NCI-H526 treated with DMSO at 0.1 percent for 48 hours (cell line): ENCODE measurements around the gene PROX1.

Experiments used
- DNase-seq: peaks from one replicate; lab custom pipeline; 2025; lab: John Stamatoyannopoulos, UW

PROX1 gene

GRCh38 chr1:213980906-213981305, 6.9 kb upstream of the PROX1 start:
- DNase-seq = no peak

DNA sequence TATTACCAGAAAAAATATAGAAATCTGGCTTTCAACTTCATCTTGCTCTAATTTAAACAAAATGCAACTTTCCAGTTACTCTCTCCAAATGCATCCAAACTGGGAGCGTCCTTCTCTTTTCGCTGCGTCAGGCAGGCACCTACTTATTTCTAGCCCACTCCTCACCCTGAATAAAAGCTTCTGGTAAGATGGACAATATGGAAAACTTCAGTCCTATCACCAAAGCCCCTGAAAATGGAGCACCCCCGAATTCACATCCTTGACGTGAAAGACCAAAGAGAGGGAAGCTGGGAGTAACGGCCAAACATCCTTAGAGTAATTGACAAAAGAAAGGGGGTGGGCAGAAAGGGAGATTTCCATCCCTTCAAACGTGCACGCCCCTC, 5.5 kb upstream of the PROX1 start:
- no peak for DNase-seq

- peak; percentile 21 for DNase-seq
Measured at GRCh38 chr1:213982672-213983492, 4.9 kb upstream of the PROX1 start.

DNA sequence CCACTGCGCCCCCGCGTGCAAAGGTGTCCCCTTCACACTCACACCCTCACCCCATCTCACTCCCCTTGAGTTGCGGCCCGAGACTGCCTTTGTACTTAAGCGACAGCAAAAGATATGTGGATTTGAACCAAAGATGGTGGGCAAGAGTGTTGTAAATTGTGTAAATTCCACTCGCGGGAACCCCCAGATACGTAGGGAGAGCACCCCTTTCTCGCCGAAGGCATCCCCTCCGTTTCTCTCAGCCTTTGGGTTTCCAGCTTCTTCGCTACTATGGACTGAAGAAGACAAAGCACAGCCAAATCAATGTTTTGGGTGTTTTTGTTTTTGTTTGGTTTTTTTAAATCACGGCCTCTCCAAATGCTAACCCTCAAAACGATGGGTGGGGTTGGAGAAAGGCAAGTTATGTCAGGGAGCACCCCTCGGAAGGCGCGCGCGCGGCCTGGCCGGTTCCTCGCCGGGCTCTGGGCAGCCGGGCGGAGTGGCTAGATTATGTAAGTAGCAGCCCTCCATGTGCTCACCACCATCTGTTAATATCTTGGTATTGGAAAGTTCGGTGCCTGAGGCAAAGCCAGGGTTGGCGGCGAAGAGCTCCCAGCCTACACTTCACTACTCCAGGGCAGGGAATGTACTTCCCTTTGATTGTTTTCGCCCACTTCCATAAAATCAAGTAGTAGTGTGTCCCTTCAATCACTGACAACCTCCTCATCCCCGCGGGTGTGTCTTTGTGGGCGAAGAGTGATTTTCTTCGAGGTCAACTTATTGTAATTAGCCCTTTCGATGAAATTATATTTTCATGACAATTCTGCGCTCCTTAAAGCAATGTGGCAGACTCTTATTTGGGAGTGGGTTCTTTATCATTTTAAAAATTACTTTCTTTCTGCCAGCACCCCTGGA, 4.0 kb upstream of the PROX1 start:
- no peak for DNase-seq

DNA sequence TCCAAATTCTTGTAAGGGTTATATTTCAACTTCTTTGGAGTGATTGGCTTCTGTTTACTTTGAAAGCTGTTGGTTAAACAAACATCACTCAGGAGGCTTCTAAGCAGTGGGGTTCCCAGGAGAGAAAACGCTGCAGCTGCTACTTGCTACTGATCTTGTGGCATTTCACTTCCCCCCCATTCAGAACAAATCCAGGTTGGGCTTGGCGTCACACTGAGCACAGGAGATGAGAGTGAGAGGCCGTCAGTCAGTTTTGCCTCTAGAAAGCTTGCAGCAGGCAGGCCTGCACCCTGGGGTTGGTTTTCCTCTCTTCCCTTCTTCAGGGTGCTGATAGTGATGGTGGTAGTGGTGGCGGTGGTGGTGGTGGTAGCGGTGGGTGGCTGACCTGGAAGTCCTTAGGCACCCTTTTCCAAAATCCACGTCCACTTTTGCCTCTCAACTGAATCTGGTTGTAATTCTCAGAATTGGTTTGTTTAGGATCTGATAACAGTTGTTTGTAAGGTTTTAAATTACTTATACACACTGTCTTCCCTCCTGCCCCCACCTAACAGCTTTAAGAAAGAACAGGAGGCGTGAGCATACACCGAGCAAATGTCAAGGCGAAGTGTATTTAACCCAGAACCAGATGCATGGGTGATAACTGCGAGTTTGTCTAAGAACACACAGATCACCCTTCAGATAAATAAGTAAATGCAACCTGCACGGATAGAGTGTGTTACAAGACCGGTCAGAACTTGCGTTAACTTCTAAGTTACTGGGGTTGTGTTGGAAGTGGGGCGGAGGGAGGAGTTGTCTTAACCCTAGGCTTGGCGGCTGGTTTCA, 3.2 kb upstream of the PROX1 start:
- DNase-seq = peak; percentile 52

DNA sequence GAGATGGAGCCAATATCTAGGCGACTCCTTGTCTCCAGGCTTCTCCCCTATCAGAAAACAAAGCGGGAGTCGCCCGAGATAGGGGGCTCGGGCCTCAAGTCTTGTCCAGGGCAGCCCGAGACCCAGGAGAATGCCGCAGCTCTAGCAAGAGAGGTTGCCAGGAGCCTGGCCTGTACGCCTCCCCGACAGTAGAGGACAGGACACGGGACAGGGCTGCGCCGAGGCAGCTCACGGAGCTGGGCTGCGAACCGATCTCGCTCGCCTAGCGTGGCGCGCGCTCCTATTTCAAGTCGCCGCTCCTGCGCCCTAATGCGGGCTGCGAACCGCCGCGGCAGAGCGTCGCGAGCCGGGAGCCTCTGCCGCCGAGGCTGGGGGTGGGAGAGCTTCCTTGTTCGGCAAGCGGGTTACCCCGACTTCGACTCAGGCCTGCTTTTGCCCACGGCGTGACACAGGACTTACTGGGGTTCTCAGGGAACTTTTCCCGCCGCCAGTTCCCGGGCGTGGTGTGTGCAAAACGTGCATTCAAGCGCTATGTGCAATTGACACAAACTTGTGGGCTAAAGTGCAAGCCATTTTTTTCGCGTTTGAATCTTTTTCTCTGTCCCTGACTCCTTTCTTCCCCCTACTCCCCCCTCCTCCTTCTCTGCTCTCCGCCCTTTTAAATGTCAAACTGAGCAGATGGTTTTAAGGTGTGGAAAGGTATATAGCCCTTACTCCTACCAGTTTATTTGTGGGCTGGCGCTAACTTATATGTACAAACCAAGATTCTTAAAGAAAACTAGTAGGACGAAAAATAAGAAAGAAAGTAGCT, 2.4 kb upstream of the PROX1 start:
- DNase-seq = no peak

GRCh38 chr1:213986020-213986924, 1.5 kb upstream of the PROX1 start:
- peak; percentile 14 for DNase-seq

- no peak for DNase-seq
Measured at GRCh38 chr1:213986925-213987250, 885 bp upstream of the PROX1 start.

GRCh38 chr1:213987422-213987926, 299 bp upstream of the PROX1 start:
- DNase-seq = peak; percentile 64

DNA sequence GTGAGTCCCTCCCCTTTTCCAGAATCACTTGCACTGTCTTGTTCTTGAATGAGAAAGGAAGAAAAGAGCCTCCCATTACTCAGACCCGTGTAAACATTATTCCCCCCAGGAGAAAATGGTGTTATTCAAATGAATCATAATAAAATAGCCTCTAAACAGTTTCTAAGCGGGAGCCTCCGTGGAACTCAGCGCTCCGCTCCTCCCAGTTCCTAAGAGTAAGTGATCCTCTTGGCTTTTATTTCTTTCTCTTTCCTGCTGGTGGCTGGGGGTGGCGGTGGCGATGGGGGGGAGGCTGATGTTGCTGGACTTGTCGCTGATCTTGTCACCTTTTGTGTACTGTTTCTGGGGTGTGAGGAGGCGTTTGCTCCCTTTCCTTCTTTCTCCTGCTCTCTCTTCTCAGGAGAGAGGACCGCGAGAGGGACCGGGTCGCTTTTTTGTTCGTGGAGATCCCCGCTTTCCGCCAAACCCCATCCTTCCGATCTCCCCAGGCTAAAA, 781 bp downstream of the PROX1 start:
- DNase-seq = no peak

GRCh38 chr1:213989002-213989855, 1.5 kb downstream of the PROX1 start:
- DNase-seq = peak; percentile 75

DNA sequence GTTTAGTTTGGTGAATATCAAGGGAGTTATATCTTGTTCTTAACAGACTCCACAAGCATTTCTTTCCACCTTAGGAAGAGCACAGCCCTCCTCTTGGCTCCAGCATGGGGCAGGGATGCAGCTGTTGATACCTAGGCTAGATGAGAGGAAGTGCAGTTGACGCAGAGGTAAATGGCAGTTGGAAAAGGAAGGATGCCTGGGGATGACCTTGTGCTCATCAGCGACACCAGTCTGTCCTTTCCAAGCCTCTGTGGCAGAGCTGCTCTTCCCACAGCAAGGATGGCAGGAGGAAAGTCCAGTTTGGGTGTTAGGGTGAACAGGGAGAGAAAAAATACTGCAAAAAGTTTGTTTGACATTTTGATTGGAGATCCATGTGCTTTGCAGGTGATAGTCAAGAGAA, 6.2 kb downstream of the PROX1 start:
- DNase-seq = peak; percentile 42

DNA sequence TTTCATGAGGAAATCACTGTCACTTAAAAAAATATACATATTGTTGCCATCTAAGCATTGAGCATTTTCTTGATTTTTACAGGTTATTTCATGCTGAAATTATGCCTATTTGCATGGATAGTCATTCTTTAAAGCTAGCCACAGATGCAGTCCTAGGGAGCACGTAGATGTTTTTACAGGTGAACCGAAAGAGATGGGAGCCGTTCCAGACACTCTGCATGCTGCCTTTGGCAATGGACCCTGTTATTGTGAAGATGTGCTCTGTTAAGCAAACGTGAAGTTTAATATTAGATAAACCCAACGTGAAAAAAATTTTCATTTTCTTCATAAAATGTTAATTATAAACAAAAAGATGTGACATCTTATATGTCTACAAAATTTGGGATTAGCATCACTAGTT, 7.1 kb downstream of the PROX1 start:
- DNase-seq = peak; percentile 19

GRCh38 chr1:213995603-213996002, 7.8 kb downstream of the PROX1 start:
- DNase-seq = no peak

DNA sequence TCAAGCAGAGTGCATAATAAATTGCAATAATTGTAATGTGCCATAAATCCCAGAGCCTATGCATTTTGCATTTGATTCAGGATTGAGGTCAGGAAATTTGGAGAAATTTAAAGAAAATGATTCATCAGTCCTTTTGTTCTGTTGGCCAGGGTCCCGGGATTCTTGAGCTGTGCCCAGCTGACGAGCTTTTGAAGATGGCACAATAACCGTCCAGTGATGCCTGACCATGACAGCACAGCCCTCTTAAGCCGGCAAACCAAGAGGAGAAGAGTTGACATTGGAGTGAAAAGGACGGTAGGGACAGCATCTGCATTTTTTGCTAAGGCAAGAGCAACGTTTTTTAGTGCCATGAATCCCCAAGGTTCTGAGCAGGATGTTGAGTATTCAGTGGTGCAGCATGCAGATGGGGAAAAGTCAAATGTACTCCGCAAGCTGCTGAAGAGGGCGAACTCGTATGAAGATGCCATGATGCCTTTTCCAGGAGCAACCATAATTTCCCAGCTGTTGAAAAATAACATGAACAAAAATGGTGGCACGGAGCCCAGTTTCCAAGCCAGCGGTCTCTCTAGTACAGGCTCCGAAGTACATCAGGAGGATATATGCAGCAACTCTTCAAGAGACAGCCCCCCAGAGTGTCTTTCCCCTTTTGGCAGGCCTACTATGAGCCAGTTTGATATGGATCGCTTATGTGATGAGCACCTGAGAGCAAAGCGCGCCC, 8.7 kb downstream of the PROX1 start:
- DNase-seq = no peak

DNA sequence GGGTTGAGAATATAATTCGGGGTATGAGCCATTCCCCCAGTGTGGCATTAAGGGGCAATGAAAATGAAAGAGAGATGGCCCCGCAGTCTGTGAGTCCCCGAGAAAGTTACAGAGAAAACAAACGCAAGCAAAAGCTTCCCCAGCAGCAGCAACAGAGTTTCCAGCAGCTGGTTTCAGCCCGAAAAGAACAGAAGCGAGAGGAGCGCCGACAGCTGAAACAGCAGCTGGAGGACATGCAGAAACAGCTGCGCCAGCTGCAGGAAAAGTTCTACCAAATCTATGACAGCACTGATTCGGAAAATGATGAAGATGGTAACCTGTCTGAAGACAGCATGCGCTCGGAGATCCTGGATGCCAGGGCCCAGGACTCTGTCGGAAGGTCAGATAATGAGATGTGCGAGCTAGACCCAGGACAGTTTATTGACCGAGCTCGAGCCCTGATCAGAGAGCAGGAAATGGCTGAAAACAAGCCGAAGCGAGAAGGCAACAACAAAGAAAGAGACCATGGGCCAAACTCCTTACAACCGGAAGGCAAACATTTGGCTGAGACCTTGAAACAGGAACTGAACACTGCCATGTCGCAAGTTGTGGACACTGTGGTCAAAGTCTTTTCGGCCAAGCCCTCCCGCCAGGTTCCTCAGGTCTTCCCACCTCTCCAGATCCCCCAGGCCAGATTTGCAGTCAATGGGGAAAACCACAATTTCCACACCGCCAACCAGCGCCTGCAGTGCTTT, 9.4 kb downstream of the PROX1 start:
- DNase-seq = no peak

DNA sequence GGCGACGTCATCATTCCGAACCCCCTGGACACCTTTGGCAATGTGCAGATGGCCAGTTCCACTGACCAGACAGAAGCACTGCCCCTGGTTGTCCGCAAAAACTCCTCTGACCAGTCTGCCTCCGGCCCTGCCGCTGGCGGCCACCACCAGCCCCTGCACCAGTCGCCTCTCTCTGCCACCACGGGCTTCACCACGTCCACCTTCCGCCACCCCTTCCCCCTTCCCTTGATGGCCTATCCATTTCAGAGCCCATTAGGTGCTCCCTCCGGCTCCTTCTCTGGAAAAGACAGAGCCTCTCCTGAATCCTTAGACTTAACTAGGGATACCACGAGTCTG, 10.0 kb downstream of the PROX1 start:
- no peak for DNase-seq

DNA sequence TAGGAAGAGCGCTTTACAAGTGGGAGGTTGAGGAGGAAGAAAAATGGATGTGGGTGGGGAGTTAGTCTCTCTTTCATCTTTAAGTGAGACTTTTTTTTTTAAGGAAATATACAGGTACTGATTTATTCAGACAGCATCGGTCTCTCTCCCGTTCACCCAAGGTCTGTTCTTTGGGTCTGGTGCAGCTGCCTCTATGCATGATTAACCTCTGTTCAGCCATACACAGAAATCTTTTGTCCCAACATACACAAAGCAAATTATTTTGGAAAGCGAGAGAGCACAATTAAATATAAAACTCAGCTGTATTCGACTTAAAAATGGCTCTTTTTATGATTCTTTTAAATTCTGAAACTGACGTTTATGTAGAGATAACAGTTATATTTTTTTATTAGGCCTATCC, 11.0 kb downstream of the PROX1 start:
- no peak for DNase-seq
